ENCODE data around the gene SRCIN1. TPM values are rescaled to one million over a fixed set of nuclear protein-coding genes. Genes with fewer than 3 reads are reported as not detected.

SRCIN1 gene
- total RNA-seq, 1 donor from 2014 or later = 0.20 TPM

DNA sequence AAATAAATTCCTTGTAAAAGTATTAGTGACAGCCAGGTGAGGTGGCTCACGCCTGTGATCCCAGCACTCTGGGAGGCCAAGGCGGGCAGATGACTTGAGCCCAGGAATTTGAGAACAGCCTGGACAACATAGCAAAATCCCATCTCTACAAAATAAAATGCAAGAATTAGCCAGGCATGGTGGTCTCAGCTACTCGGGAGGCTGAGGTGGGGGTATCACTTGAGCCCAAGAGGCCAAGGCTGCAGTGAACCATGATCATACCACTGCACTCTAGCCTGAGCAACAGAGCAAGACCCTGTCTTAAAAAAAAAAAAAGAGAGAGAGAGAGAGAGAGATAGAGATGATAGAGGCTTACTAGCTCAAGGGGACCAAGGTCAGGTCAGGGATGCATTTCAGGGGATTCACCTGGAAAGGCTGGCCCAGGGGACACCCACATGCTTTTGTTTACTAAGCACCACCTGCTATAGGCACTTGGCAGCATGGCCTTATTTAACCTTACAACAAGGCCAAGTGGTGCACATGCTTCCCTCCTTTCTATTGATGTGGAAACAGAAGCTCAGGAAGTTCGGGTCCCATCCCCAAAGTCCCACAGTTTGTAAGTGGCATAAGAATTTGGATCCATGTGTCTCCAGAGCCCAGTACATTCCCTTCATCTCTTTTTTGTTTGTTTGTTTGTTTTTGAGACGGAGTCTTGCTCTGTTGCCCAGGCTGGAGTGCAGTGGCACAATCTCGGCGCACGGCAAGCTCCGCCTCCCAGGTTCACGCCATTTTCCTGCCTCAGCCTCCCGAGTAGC lies 12.4 kb upstream of the SRCIN1 start:
- DNase-seq (ENCODE audit: low read depth, low spot score) = no peak

DNA sequence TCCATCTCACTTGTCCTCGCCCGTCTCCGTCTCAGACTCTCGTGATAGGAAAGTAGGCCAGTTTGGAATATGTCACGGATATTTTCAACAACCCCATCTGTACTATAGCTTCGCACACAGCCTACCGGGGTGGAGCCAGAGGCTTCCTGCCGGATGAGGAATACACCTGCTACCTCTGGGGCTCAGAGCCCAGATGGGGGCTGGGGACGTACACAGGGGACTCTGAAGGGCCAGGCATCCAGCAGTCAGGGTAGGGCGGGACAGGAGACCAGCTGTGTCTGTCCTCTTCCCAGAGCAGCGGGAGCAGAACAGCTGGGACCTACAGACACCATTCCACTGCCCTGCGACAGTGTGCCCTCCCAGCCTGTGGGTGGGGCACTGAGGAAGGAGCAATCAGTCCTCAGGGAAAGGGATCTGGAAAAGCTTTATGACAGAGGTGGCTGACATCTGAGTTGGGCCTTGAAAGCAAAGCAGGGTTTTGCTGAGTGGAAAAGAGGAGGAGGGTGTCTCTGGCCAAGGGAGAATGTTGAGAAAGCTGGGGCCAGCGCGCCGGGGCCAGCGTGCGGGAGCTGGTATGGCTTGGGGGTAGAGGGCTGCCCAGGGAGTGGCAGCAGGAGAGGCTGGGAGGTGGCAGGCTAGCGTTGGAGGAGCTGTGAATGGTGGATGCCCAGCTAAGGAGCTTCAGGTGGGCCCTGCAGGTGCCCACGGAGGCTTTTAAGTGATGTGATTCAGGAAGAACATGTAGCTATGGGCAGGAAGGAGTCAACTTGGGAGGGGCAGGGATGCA lies 11.5 kb upstream of the SRCIN1 start:
- no peak for DNase-seq (ENCODE audit: low read depth, low spot score)

DNA sequence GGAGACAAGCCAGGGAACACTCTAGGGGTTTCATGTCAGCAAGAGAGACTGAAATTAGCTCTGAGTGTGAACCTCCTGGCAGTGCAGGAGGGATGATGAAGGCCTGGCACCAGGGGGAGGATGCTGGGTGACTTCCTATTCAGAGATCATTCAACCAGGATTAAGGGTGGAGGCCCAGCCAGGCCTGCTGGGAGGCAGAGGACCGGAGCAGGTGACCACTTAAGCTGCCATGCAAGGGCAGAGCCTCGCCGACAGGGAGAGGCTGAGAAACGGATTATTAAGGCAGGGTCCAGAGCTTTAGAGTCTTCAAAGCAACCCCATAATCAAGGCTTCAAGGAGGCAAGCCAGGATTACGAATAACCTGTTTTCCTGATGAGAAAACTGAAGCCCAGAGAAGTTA lies 10.6 kb upstream of the SRCIN1 start:
- no peak for DNase-seq (ENCODE audit: low read depth, low spot score)

DNA sequence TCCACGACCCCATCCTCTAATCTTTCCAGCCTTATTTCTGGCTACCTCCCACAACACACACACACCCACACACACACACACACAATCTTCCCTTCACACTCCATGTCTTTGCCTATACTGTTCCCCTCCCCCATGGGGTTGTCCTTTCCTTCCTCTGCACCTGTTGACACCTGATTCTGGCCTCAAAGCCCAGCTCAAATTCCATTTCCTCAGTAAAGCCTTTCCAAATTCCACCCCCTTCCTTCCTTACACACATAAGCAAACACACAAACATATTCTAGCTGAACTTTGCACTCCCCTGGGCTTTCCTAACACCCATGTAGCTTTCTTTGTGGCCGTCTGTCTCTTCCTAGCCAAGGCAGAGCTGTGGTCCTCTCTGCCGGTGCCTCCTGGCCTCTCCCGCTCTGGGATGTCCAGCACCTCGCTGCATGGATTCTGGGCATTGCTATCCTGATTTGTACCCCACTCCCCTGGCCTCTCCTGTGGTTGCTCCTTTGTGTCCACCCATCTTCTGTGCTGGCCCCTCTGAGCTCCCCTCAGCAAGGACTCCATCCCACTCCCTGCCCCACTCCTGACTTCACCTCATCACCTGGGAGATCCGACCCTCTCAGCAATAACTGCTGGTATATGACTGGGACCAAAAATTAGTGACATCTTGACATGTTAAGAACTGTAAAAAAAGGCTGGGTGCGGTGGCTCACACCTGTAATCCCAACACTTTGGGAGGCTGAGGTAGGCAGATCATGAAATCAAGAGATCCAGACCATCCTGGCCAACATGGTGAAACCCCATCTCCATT lies 8.4 kb upstream of the SRCIN1 start:
- DNase-seq (ENCODE audit: low read depth, low spot score) = no peak

DNA sequence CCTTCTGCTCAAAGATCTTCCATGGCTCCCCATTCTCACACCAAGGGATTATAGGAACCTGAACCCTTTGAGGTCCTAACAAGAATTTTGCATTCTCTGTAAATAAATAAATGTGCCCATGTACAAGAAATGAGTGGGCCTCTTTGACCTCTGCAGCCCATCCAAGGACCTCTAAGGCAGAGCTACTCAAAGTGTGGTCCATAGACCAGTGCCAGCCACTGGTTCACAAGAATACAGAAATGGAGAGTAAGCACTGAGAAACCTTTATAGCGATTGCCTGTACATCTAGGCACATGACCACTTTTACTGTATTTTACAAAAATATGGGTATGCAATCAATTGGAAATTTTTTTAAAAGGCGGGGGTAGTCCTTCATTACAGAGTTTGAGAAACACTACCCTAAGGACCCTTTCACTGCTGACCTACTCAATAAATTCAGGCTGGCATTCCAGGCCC lies 7.8 kb upstream of the SRCIN1 start:
- no peak for DNase-seq (ENCODE audit: low read depth, low spot score)

DNA sequence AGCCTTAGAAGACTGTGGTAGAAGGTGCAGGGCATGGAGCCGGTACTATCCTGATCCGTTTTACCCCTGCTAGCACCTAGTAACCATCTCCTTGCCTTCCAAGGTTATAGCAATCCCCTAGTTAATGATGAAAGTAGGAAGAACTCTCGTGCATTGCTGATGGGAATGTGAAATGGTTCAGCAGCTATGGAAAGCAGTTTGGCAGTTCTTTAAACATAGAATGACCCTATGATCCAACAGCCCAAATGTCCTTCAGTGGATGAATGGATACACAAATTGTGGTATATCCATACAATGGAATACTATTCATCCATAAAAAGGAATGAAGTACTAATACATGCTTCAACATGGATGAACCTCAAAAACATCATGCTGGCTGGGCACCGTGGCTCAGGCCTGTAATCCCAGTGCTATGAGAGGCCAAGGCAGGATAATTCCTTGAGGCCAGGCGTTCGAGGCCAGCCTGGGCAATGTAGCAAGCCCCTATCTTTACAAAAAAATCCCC lies 6.2 kb upstream of the SRCIN1 start:
- no peak for DNase-seq (ENCODE audit: low read depth, low spot score)

DNA sequence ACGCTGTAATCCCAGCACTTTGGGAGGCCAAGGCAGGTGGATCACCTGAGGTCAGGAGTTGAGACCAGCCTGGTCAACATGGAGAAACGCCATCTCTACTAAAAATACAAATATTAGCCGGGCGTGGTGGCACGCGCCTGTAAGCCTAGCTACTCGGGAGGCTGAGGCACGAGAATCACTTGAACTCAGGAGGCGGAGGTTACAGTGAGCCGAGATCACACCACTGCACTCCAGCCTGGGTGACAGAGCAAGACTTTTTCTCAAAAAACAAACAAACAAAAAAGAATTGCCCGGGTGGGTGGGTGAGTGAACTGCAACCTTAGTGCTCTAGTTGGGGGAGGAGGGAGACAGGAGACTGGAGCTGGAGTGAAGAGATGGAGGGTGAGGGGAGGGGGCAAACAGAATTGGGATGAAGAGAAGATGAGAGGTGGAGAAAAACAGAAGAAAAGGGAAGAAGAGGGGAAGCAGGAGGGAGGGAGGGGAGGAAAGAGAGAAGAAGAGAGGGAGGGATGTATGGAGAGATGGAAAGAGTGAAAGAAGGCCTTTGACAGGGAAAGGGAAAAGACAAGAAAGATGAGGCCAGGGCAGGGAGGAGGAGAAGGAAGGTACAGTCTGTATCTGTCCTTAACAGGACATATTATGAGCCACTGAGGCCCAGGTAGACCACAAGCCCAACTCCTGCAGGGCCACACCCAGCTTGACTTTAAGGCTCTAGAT lies 5.5 kb upstream of the SRCIN1 start:
- no peak for DNase-seq (ENCODE audit: low read depth, low spot score)

DNA sequence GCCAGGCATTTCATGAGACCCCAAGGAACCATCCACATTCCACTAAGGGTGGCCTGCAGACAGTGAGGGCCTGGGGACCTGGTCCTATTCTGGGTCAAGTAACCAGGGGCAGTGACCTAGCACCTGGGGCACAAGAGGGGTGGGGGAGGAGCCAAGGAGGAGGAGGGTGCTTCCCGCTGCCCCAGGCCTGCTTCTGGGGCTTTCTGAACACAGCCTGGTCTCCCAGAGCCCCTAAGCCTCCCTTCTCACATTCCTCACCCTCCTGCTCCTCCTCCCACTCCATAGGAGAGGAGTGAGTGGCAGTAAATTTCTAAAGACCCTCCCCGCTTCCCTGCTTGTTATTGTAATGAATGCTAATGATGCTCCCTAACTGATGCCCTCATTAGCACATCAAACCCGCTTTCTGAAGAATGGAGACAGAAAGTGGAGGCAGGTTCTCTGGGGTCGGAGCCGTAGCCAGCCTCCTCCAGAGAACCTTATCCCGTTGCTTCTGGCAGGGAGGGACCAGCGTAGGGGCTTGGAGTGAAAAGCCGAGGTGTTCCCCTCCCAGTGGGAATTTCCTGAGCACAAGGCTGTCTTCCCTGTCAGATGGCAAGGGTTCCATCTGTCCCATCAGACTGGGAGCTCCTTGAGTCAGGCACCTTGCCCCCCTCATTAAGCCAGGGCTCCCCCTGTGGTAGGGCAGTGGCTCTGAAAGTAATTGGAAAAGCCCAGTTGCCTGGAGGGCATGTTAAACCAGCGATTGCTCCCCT lies 3.7 kb upstream of the SRCIN1 start:
- DNase-seq (ENCODE audit: low read depth, low spot score) = no peak

DNA sequence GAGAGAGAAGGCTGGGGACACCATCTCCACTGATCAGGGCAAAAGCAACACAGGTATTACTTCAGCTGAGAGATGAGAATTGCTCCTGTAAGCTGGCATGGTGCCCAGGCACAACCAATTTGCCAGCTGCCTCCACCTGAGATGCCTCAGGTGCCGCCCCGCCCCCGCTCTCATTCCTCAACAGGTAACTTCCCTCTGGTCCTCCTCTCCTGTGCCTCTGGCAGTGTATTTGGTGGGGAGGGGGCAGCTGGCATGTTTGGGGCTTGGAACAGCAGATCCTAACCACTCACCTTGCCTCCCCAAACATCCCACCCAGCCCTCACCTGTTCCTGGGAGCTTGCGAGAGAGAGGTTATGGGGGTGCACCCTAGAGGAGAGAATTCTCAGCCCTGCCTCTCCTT lies 2.9 kb upstream of the SRCIN1 start:
- DNase-seq (ENCODE audit: low read depth, low spot score) = no peak

DNA sequence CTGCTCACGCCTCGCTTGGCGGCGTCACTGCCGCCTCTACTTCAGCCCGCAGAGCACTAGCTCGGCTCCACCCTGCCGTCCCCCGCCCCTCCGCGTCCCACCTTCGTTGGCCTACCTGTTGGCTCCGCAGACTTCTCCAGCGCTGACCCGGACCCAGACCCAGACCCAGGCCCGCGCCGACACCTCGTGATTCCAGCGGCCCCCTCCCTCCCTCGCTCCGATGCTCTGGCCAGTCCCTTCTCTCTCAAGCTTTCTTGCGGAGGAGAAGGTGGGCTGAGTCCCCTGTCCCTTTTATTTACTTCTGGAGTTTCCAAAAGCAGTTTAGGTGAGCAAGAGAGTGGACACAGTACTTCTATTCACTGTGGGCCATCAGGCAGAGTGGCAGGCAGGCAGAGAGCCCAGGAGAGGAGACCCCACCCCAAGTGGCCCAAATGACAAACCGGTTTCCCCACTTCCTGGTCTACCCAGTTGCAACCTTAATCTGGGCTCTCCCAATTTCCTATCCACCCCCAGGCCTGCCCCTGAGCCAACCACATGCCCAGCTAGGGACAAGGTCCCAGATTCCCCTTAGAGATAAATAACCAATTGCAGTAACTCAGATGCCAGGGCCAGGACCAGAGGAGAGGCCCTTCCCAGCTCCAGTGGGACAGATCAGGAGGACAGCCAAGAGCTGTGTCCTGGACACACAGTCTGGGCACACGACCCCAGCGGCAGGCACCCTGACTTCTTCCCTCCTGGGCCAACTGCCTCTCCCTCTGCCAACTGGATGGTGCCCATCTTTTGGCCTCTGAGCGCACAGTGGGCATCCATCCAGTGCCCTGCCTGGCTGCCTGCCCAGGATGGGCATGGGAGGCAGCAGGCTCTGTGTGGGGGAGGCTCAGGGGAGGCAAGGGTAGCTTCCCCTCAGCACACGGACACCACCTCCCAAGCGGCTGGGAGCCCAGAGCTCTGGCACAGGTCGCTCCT lies 1.2 kb upstream of the SRCIN1 start:
- DNase-seq (ENCODE audit: low read depth, low spot score) = no peak

DNA sequence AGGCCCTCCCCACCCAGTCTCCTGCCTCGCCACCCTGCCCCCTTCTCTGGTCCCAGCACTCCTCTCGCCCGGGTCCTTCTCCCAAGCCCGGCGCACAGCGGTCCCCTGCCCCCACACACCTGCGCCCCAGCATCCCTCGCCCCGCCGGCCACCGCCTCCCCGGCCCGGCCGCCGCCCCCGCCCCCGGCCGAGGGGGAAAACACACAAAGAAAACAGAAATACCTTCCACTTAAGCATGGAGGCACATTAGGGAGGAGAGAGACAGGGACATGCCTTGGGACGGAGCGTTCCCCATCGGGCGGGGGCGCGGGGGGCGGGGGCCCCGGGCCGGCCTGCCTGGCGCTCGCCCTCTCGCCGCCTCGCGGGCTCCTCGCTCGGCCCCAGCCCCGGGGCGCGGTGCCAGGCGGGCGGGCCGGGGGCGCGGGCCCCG lies 326 bp downstream of the SRCIN1 start:
- no peak for DNase-seq (ENCODE audit: low read depth, low spot score)

DNA sequence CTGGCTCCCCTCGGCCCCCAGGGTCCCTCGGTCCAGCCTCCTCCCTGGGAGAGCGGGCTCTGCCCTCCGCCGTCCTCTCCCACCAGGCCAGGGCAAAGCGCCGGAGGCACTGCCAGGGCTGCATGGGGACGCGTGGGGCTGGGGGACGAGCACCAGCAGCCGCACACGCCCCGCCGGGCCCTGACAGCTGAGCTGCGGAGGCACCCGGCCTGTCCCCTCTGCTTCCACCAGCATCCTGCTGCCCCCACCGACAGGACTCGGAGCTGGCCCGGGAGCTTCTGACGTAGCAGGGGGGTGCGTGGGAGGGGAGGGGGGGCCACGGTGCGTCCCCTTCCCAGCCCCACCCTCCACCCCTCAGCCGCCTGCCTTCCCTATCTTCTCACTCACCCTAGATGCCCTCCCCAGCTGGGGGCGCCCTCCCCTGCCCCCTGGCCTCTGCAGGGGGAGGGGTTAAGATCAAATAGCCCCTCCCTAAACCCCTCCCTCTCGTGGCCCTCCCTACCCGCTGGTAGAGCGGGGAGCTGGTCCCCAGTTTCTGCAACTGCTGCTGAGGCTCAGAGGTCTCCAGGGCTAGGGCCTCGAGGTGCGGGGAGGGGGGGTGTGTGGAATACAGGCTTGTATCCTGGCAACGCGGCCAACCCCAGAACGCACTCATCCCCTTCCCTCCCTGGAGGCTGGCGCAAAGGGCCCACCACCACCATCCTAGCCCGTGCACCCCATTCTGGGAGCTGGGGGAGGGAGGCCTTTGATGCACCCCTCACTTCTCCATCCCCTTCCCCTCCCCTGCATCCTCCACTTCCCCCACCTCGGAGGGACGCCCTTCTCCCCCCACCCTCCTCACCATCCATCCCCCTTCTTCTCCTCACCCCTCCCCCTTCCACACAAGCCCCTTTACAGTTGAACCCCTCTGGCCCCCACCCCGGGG lies 1.0 kb downstream of the SRCIN1 start:
- DNase-seq (ENCODE audit: low read depth, low spot score) = no peak

DNA sequence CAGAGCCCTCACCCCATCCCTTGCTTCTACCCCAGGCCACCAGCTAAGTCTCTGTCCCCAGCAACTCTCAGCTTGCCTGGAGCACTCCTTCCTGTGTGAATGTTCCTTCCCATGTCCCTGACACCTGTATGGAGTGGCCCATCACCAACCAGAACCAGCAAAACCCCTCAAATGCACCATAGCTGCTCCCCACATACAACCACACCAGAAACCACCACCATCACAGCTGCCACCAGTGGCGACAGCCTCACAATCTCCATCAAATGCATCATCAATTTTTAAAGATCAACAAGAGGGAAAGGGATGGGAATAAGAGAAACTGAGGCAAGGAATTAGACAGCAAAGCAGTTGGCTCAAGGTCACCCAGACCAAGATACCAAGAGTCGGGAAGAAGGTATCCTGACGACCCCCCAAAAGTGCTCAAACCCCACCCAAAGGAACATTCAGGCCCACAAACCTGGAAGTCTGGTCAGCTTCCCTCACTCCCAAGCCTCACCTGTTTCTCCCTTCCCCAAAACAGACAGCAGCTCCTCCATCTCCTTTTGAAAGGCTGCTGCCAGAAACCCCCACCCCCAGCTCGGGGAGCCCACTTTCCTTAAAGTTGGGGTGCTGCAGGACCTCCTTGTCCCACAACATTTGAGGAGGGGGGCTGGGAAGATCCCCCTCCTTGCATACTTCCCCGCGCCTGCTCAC lies 1.8 kb downstream of the SRCIN1 start:
- DNase-seq (ENCODE audit: low read depth, low spot score) = no peak

DNA sequence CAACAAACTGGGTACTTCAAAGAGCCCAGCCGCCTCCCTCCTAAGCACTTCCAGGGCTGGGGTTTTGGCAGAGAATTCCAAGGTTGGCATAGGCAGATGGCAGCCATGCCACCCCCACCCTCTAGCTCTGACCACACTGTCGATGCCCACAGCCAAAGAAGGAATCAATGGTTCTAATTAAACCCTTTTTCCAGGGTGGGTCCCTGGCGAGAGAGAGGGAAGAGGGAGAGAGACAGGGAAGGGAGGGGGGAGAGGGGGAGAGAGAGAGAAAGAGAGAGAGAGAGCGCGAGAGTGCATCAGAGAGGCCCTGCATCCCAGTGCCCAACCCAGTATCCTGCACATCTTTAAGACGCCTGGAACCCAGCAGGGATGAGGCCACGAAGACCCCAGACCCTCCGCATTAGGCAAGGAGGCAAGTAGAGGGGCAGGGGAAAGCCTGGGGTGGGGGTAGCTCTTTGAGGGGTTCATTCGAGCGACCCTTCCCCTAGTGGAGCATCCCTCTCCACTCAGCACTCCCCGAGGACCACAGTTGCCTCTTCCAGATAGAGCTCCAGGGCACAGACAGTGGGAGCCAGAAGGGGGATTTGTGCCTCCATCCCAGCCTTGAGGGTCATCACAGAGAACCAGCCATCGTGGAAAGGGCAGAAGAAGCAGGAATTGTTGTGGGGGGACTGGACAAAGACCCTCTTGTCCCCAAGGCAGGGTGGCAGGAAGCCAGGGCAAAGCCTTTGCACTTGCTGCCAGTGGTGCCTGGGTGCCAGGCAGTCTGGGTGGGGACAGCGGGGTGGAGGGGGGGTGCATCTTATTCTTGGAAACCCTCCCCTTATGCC lies 2.6 kb downstream of the SRCIN1 start:
- DNase-seq (ENCODE audit: low read depth, low spot score) = no peak

DNA sequence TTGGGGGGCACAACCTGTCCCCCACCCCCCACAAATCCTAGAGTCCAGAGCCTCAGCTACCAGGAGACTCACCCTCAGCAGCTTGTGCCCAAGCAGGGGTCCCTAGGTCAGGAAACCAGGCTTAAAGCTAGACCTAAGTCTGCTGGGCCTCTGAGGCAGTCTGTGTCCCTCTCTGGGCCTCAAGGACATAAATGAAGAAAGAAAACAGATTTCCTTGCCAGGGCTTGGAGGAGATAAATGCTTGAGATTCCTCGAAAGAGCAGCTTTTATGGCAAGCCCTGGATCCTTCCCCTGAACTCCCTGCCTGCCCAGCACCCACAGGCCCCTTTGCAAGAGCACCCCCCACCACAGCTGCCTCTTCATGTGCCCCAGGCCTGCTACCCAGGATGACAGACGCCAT lies 3.3 kb downstream of the SRCIN1 start:
- no peak for DNase-seq (ENCODE audit: low read depth, low spot score)

DNA sequence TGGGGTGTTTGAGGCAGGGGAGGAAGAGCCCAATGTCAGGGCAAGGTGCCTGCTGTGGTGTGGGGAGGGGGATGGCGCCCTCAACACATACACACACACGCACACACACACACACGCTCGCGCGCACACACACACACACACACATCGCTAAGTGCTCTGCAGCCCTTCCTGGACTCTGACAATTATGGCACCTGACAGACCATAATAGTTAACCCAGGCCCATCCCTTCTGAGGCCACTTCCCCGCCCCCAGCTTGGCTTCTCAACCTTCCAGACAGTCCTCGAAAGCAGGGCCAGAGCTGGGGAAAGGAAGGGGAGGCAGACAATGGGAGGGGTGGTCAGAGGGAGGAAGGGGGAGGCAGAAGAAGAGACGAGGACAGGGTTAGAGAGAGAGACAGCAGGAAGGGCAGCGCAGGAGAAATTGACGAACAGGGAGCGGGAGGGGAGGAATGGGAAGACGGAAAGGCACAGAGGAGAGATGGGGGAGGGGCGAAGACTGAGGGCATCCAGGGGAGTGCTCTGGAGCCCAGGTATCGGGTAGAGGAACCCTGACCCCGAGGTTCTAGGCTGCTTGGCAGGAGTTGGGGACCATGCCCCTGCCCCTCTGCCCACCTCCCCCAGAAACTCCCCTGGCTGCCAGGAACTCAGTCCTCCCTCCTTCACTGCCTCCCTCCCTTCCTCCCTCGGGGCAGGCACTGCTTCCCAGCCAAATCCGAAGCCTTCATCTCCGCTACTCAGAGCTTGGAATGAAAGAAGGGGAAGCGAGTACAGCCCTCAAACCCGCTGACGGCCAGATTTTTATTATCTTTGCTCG lies 4.0 kb downstream of the SRCIN1 start:
- DNase-seq (ENCODE audit: low read depth, low spot score) = no peak
